Activated CD8-positive, alpha-beta memory T cell treated with anti-CD3 and anti-CD28 coated beads, Interleukin-2, amount 50 U/mL, for 48 hours (primary cell): ENCODE results near the gene AFMID.

ENCODE experiments used
- DNase-seq: peaks from one replicate; pipeline ENCODE4 v3.0.0-alpha.2; 2020

AFMID gene

GRCh38 chr17:78180508-78180907, 6.7 kb upstream of the AFMID start:
- no peak for DNase-seq

GRCh38 chr17:78182504-78182903, 4.7 kb upstream of the AFMID start:
- DNase-seq, result no peak

- no peak for DNase-seq
These were observed 3.2 kb upstream of the AFMID start for GRCh38 chr17:78183916-78184315.

GRCh38 chr17:78184351-78184750, 2.8 kb upstream of the AFMID start:
- DNase-seq, result no peak

GRCh38 chr17:78184868-78185267, 2.3 kb upstream of the AFMID start:
- DNase-seq, result no peak

- DNase-seq, result peak; percentile 64
These were observed 1.0 kb upstream of the AFMID start for GRCh38 chr17:78185981-78186691.

GRCh38 chr17:78196716-78197115, 9.6 kb downstream of the AFMID start:
- DNase-seq, result no peak

- no peak for DNase-seq
These were observed 10.1 kb downstream of the AFMID start for GRCh38 chr17:78197147-78197832.

- DNase-seq, result no peak
These were observed 13.3 kb downstream of the AFMID start for GRCh38 chr17:78200451-78200850.

GRCh38 chr17:78202666-78203065, 15.5 kb downstream of the AFMID start:
- DNase-seq, result no peak

- DNase-seq, result no peak
These were observed 17.4 kb downstream of the AFMID start for GRCh38 chr17:78204387-78205123.

GRCh38 chr17:78205124-78205775, 18.1 kb downstream of the AFMID start:
- no peak for DNase-seq

- no peak for DNase-seq
These were observed 19.1 kb downstream of the AFMID start for GRCh38 chr17:78206298-78206697.

- DNase-seq, result no peak
These were observed 21.3 kb downstream of the AFMID start for GRCh38 chr17:78208486-78208885.

- no peak for DNase-seq
These were observed 22.9 kb downstream of the AFMID start for GRCh38 chr17:78210111-78210510.

GRCh38 chr17:78211032-78211431, 23.9 kb downstream of the AFMID start:
- DNase-seq, result no peak

- peak; percentile 96 for DNase-seq
These were observed 27.0 kb downstream of the AFMID start, which contains the start of gene BIRC5 for GRCh38 chr17:78214016-78214705. TSS of gene BIRC5 (plus strand) at chr17:78214253. CDS start at chr17:78214317, 64 bp downstream.

- no peak for DNase-seq
These were observed 27.5 kb downstream of the AFMID start for GRCh38 chr17:78214706-78215061.

- no peak for DNase-seq
These were observed 32.4 kb downstream of the AFMID start for GRCh38 chr17:78219396-78220150.

- DNase-seq, result no peak
These were observed 35.9 kb downstream of the AFMID start for GRCh38 chr17:78223061-78223460.

- no peak for DNase-seq
These were observed 36.6 kb downstream of the AFMID start for GRCh38 chr17:78223765-78224164.
